Astrocyte (in vitro differentiated cells and primary cell): Measurements from ENCODE around the gene ARRDC4.

Experiments used
- CTCF ChIP-seq: IDR thresholded peaks from 2 replicates; pipeline ENCODE4 v1.5.1; 2011; ENCODE audit warnings: low read depth, mild to moderate bottlenecking, inconsistent platforms, low read length, moderate library complexity; ENCODE audit not compliant: insufficient read depth
- EZH2 ChIP-seq: IDR thresholded peaks from 2 replicates; pipeline ENCODE4 v1.6.1; 2012; ENCODE audit warnings: mild to moderate bottlenecking, low read length, inconsistent platforms; ENCODE audit not compliant: insufficient read depth

GRCh38 chr15:97966924-97967620, 6.6 kb downstream of the ARRDC4 start:
- TF ChIP-seq CTCF = no peak
- TF ChIP-seq EZH2 = no peak
